Activated CD8-positive, alpha-beta T cell treated with anti-CD3 and anti-CD28 coated beads, Interleukin-2, amount 10 ng/mL, durations not matched to agents 7 days and 5 days (primary cell): ENCODE data around the gene VEPH1. TPM values are rescaled to one million over a fixed set of nuclear protein-coding genes. Genes with fewer than 3 reads are reported as not detected.

Source experiments
- ATAC-seq: fragments of 150-1000 bp; cut with Tn5 transposase; one replicate; pipeline ENCODE4 v1.10.0; 2021; ENCODE audit warnings: moderate library complexity
- CTCF ChIA-PET: fragments of 350-600 bp; sonication (Branson Sonifier 250); formaldehyde crosslinking; loops from one replicate; lab custom pipeline; 2021; ENCODE audit warnings: antibody characterized with exemption; lab: Charles Lee
- POLR2A ChIA-PET: fragments of 350-600 bp; sonication (Branson Sonifier 250); formaldehyde crosslinking; loops from one replicate; lab custom pipeline; 2021; ENCODE audit warnings: antibody characterized with exemption; lab: Charles Lee
- DNase-seq: peaks from one replicate; pipeline ENCODE4 v3.0.0-alpha.2; 2020
- H3K27ac Mint-ChIP-seq: one replicate; pipeline ENCODE4 v1.8.0; 2021; ENCODE audit warnings: mild to moderate bottlenecking, mixed read lengths
- H3K27me3 Mint-ChIP-seq: one replicate; pipeline ENCODE4 v1.8.0; 2021; ENCODE audit warnings: low read depth, mixed read lengths
- H3K36me3 Mint-ChIP-seq: one replicate; pipeline ENCODE4 v1.8.0; 2021; ENCODE audit warnings: low read depth, mixed read lengths
- H3K4me1 Mint-ChIP-seq: one replicate; pipeline ENCODE4 v1.8.0; 2021; ENCODE audit warnings: low read depth, mixed read lengths
- H3K4me3 Mint-ChIP-seq: one replicate; pipeline ENCODE4 v1.8.0; 2021; ENCODE audit warnings: mild to moderate bottlenecking, mixed read lengths
- H3K9me3 Mint-ChIP-seq: one replicate; pipeline ENCODE4 v1.8.0; 2022; ENCODE audit warnings: mixed read lengths; ENCODE audit not compliant: insufficient read depth
- total RNA-seq, 2 experiments: library from RNA; stranded (reverse); gene quantifications; one replicate each; pipeline ENCODE4 v1.2.3, GENCODE V29; 2021

Gene VEPH1
- total RNA-seq, 2 experiments from 2014 or later: not detected

DNA sequence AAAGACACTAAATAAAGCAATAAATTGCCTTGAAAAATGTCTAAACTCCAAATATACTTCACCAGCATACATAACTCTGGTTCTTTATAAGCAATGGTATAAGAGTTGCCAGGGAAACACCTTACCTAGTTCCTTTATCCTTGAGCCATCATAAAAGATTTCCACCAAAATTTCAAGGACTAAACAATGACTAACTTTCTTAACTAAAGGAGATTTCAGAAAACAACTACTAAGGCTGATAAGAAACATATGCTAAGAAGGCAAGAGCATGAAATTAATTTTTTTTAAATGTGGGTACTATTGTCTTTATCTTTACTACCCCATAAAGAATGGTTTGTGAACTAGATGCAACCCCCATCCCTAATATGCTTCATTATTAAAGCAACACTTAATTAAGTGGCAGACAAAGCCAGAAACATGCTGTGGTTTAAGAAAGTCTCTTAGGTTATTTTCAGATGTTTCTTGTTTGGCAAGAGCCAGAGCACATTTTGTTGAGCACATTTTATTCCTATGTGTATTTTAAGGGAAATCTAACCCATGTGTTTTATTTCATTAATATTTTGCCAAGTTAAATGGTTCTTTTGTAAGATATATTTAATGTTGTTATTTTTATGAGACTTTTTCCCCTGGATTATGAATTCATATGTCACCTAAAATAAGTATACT lies 17.4 kb upstream of the VEPH1 start:
- Mint-ChIP-seq H3K4me3 (no peak overlapping the region), H3K9me3 (no peaks in the 10 kb centered on the region), H3K27me3 (peaks cover 3% of the 10 kb centered on the region), H3K27ac (no peak overlapping the region), H3K36me3 (no peaks in the 10 kb centered on the region), H3K4me1 (no peaks in the 10 kb centered on the region)
- ChIA-PET CTCF (no interaction called here), POLR2A (no interaction called here)
- no peak for ATAC-seq
- no peak for DNase-seq

- Mint-ChIP-seq H3K4me1 (no peaks in the 10 kb centered on the region), H3K9me3 (no peaks in the 10 kb centered on the region), H3K27ac (no peak overlapping the region), H3K27me3 (peaks cover 3% of the 10 kb centered on the region), H3K36me3 (no peaks in the 10 kb centered on the region), H3K4me3 (no peak overlapping the region)
- DNase-seq (no peak), ATAC-seq (no peak)
- CTCF ChIA-PET: no interaction called here
- POLR2A ChIA-PET: no interaction called here
Observed at GRCh38 chr3:157518881-157519280, 15.7 kb upstream of the VEPH1 start.

GRCh38 chr3:157516928-157517327 lies 13.7 kb upstream of the VEPH1 start:
- ATAC-seq: no peak
- POLR2A ChIA-PET: no interaction called here
- CTCF ChIA-PET: no interaction called here

DNA sequence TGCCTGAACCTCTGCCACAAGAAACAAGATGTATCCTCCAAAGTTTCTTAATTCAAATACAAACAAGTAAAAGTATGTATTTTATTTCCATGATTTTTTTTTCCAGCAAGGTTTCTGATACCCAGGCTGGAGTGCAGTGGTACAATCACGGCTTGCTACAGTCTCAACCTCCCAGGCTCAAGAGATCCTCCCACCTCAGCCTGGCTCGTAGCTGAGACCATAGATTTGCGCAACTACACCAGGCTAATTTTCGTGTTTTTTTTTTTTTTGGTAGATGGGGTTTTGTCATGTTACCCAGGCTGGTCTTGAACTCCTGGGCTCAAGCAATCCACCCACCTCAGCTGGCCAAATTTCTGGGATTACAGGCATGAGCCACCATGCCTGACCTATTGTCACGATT lies 12.2 kb upstream of the VEPH1 start:
- no peak overlapping the region for H3K4me3 Mint-ChIP-seq
- ATAC-seq (no peak), DNase-seq (no peak)
- no peaks in the 10 kb centered on the region for H3K36me3 Mint-ChIP-seq
- peaks cover 1% of the 10 kb centered on the region for H3K27me3 Mint-ChIP-seq
- CTCF ChIA-PET: no interaction called here
- no peaks in the 10 kb centered on the region for H3K4me1 Mint-ChIP-seq
- POLR2A ChIA-PET: no interaction called here
- no peaks in the 10 kb centered on the region for H3K9me3 Mint-ChIP-seq
- no peak overlapping the region for H3K27ac Mint-ChIP-seq

More at GRCh38 chr3:157516928-157517327, 13.7 kb upstream of the VEPH1 start:
- Mint-ChIP-seq H3K36me3 (no peaks in the 10 kb centered on the region), H3K4me1 (no peaks in the 10 kb centered on the region), H3K27me3 (peaks cover 3% of the 10 kb centered on the region), H3K27ac (no peak overlapping the region), H3K9me3 (no peaks in the 10 kb centered on the region), H3K4me3 (no peak overlapping the region)
- no peak for DNase-seq

DNA sequence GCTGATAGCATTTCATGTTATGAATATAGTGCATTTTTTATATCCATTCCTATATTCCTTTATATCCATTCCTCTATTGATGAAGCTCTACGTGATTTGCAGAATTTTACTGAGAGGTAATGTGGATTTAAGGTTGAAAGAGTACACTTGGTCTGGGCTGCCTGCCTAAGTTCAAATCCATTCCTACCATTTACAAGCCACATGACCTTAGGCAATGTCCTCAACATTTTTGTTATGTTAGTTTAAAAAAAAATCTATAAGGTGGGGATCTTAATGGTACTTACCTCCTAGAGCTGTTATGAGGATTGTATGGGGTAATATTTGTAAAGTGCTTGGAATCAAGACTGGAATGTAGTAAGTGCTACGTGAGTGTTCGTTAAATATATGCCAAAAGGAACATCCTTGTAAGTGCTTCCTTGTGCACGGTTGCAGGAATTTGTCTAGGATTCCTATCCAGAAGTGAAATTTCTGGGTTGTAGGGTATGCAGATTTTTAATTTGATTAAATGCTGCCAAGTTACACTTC lies 11.2 kb upstream of the VEPH1 start:
- Mint-ChIP-seq H3K27ac (no peak overlapping the region), H3K27me3 (peaks cover 3% of the 10 kb centered on the region), H3K9me3 (no peaks in the 10 kb centered on the region), H3K36me3 (no peaks in the 10 kb centered on the region), H3K4me3 (no peak overlapping the region), H3K4me1 (no peaks in the 10 kb centered on the region)
- ChIA-PET POLR2A (no interaction called here), CTCF (no interaction called here)
- no peak for ATAC-seq
- no peak for DNase-seq

DNA sequence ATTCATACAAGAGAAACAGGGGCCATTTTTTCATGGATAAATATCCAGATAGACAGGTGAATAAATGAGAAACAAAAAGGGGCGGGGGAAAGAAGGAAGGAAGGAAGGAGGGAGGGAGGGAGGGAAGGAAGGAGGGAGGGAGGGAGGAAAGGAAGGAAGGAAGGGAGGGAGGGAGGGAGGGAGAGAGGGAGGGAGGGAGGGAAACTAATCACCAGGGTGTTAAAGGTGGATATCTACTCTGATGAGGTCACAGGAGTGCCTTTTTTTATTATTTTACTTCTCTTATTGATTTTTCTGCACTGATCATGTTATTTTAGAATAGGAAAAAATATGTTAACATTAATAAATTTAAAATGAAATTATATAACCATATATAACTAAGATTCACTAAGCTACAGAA lies 10.4 kb upstream of the VEPH1 start:
- CTCF ChIA-PET: no interaction called here

GRCh38 chr3:157512534-157512933 lies 9.3 kb upstream of the VEPH1 start:
- H3K27ac Mint-ChIP-seq: no peak overlapping the region
- peaks cover 5% of the 10 kb centered on the region for H3K27me3 Mint-ChIP-seq
- H3K9me3 Mint-ChIP-seq: no peaks in the 10 kb centered on the region
- H3K4me3 Mint-ChIP-seq: no peak overlapping the region
- CTCF ChIA-PET: no interaction called here
- POLR2A ChIA-PET: no interaction called here
- no peaks in the 10 kb centered on the region for H3K4me1 Mint-ChIP-seq
- DNase-seq (no peak), ATAC-seq (no peak)
- H3K36me3 Mint-ChIP-seq: no peaks in the 10 kb centered on the region

More for the DNA sequence above, 10.4 kb upstream of the VEPH1 start:
- Mint-ChIP-seq H3K4me3 (no peak overlapping the region), H3K9me3 (no peaks in the 10 kb centered on the region), H3K4me1 (no peaks in the 10 kb centered on the region), H3K27ac (no peak overlapping the region), H3K27me3 (peaks cover 3% of the 10 kb centered on the region), H3K36me3 (no peaks in the 10 kb centered on the region)
- no peak for DNase-seq
- POLR2A ChIA-PET: no interaction called here
- no peak for ATAC-seq

DNA sequence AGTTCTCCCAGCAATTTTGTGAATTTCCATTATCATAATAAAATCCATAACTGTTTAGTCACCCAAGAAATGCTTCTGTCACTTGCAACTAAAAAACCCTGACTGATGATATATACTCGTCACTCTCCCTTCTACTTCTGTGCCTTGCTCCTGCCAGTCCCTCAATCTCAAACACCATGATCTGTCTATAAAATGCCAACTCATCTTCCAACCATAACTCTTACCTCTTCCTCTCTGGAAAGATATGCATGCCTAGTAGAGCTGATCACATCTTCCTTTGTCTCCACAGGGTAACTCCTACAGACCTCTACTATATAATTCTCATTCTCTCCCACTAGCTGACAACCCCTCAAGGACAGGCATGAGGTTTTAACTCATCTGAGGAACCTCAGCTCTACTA lies 5.2 kb upstream of the VEPH1 start:
- CTCF ChIA-PET: no interaction called here
- no peaks in the 10 kb centered on the region for H3K9me3 Mint-ChIP-seq
- H3K27ac Mint-ChIP-seq: no peak overlapping the region
- POLR2A ChIA-PET: no interaction called here
- ATAC-seq (no peak), DNase-seq (no peak)
- peaks cover 7% of the 10 kb centered on the region for H3K27me3 Mint-ChIP-seq
- H3K36me3 Mint-ChIP-seq: no peaks in the 10 kb centered on the region
- H3K4me1 Mint-ChIP-seq: no peaks in the 10 kb centered on the region
- no peak overlapping the region for H3K4me3 Mint-ChIP-seq

GRCh38 chr3:157501863-157502262 lies 1.4 kb downstream of the VEPH1 start:
- Mint-ChIP-seq H3K27me3 (peaks cover 28% of the 10 kb centered on the region), H3K36me3 (no peaks in the 10 kb centered on the region), H3K27ac (no peak overlapping the region), H3K4me3 (no peak overlapping the region), H3K9me3 (no peaks in the 10 kb centered on the region), H3K4me1 (no peaks in the 10 kb centered on the region)
- CTCF ChIA-PET: no interaction called here
- no peak for ATAC-seq
- DNase-seq: no peak
- POLR2A ChIA-PET: no interaction called here

GRCh38 chr3:157500232-157500631 lies 3.0 kb downstream of the VEPH1 start:
- H3K27me3 Mint-ChIP-seq: peaks cover 28% of the 10 kb centered on the region
- DNase-seq: no peak
- no peak overlapping the region for H3K27ac Mint-ChIP-seq
- H3K36me3 Mint-ChIP-seq: no peaks in the 10 kb centered on the region
- POLR2A ChIA-PET: no interaction called here
- no peaks in the 10 kb centered on the region for H3K9me3 Mint-ChIP-seq
- ATAC-seq: no peak
- H3K4me1 Mint-ChIP-seq: no peaks in the 10 kb centered on the region
- no peak overlapping the region for H3K4me3 Mint-ChIP-seq
- CTCF ChIA-PET: interaction anchor here (1.8 kb wide), 1 partner anchor 72 kb away, joined by 4 read pairs; no protein-coding TSS in a partner anchor

GRCh38 chr3:157499342-157499963 lies 3.8 kb downstream of the VEPH1 start:
- no peaks in the 10 kb centered on the region for H3K4me1 Mint-ChIP-seq
- no peaks in the 10 kb centered on the region for H3K36me3 Mint-ChIP-seq
- H3K27me3 Mint-ChIP-seq: peaks cover 28% of the 10 kb centered on the region
- DNase-seq (no peak), ATAC-seq (peak; percentile 33)
- ChIA-PET POLR2A (no interaction called here), CTCF (interaction anchor here (0.8 to 1.8 kb wide), 2 partner anchors 33 to 73 kb away, joined by 4 to 5 read pairs; no protein-coding TSS in a partner anchor)
- H3K4me3 Mint-ChIP-seq: no peak overlapping the region
- no peaks in the 10 kb centered on the region for H3K9me3 Mint-ChIP-seq
- H3K27ac Mint-ChIP-seq: no peak overlapping the region

- POLR2A ChIA-PET: no interaction called here
- Mint-ChIP-seq H3K4me3 (no peak overlapping the region), H3K36me3 (no peaks in the 10 kb centered on the region), H3K4me1 (no peaks in the 10 kb centered on the region), H3K27me3 (peaks cover 28% of the 10 kb centered on the region), H3K9me3 (no peaks in the 10 kb centered on the region), H3K27ac (no peak overlapping the region)
- DNase-seq: no peak
- no peak for ATAC-seq
- CTCF ChIA-PET: no interaction called here
Observed at GRCh38 chr3:157498371-157498770, 4.8 kb downstream of the VEPH1 start.
